HG03378 (cell line): ENCODE measurements around the gene FZD10.

Experiments
- ATAC-seq: cut with Tn5 transposase; IDR thresholded peaks from one replicate; pipeline ENCODE4 v1.9.1; 2021; ENCODE audit warnings: mild to moderate bottlenecking, moderate library complexity; ENCODE audit not compliant: unreplicated experiment

Gene FZD10

DNA sequence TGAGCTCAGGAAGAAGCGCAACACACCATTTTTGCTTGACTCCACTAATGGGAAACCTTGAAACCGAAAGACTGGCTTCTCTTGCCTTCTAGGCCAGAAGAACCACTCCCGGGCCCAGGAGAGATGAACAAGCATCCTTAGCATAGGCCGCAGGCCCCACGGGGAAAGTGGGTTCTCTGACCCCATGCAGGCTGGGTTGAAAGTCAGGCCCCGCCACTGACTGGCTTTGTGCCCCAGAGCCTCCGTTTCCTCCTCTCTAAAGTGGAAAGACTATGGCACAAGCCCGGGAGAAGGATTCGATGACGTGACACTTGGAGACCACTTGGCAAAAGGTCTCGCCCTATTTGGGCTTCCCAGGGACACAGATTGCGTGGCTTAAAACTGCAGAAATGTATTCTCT is 9.9 kb upstream of the FZD10 start:
- ATAC-seq: no peak

DNA sequence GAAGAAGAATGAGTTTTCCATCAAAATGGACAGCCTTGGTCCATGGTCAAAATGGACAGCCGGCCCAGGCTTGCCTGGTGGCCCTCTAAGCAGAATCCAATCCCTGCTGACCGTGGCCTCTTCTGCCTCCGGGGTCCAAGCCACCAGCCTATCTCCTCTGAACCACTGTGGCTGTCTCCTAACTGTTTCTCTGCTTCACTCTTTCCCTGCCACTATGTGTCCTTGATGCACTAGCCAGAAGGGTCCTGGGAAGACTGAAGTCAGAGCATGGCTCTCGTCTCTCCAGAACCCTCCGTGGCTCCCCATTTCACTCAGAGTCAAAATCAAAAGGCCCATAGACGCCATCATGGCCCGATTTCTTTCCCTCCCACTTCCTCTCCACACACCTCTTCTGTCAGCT is 8.5 kb upstream of the FZD10 start:
- ATAC-seq: no peak

DNA sequence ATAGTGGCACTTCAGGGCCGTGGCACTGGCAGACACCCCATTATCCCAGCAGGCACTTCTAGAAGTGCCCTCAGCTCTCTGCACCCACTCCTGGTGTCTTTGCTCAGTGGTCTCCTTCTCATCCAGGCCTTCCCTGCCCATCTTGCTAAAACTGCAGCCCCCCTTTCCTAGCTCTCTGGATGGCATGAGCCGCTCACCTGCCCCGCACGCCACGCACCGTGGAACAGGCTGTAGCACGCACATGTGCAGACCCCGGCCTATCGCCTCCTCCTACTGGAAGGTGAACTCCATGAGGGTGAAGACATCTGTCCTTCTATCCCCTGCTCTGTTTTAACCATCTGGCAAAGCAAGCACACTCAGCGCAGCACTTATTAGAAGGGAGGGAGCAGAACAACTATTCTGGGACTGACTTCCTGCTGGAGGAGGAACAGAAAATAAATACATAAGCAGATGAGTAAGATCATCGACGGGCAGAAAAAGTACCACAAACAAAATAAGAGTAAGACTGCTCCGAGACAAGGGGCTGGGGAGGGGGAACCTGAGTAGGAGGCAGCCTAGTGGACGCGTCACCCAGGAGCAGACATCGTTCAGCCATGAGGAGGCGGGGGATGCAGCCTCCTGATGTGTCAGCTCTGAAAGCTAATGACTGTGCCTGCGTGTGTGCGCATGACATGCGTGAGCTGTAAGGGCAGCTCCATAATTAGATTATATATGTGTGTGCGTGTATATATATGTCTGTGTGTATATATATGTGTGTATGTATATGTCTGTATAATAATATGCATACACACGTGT is 7.8 kb upstream of the FZD10 start:
- no peak for ATAC-seq

DNA sequence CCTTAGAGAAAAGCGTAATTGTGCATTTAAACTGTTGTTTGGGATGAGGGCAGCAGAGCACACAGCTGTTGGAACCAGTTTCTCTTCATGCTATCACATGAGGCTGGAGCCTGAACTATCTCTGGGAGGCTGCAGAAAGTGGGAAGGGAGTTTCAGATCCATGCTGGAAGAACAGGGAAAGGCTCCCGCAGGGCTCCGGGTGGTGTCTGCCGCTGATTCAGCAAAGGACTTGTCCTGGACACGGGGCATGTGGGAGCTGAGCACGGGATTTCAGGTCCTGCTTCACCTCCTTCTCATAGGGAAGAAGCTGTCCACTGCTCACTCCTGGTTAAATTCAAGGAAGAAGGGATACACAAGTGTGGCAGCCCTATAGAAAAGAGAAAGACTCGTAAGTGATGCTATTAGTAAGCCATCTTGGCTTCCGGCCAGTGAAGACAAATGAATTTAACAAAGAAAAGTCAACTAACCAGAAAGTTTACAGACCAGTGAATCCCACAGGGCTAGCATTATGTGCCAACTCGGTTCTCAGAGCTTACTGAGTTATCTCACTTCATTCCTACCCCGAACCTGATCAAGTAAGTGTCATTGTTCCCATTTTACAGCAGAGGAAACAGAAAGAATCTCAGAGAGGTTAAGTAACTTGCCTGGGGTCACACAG is 6.7 kb upstream of the FZD10 start:
- ATAC-seq: no peak

DNA sequence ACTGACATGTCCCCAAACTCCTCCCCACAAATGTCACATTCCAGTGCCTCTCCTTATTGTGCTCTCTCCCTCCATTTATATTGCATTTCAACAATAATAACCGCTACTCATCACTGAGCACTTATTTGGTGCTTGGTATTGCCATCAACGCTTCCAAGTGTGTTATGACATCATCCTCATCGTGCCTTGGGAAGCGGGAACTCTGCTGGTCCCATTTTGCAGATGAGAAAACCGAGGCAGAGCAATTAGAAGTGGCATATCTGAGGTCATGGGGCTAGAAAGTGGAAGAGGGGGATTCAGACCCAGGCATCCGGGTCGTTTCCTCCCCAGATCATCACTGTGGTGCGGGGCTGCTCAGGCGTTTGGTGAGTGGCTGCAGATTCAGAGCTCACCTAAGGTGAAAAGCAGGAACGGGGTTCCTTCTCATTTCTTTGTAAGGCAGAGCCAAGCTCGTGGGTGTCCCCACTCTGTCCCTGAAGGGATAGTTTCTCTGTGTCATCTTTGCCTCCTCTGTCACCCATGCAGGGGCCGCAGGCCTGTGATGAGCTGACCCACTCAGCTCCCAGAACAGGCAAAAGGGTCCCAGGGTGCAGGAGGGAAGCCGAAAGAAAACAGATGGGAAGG is 5.5 kb upstream of the FZD10 start:
- no peak for ATAC-seq

DNA sequence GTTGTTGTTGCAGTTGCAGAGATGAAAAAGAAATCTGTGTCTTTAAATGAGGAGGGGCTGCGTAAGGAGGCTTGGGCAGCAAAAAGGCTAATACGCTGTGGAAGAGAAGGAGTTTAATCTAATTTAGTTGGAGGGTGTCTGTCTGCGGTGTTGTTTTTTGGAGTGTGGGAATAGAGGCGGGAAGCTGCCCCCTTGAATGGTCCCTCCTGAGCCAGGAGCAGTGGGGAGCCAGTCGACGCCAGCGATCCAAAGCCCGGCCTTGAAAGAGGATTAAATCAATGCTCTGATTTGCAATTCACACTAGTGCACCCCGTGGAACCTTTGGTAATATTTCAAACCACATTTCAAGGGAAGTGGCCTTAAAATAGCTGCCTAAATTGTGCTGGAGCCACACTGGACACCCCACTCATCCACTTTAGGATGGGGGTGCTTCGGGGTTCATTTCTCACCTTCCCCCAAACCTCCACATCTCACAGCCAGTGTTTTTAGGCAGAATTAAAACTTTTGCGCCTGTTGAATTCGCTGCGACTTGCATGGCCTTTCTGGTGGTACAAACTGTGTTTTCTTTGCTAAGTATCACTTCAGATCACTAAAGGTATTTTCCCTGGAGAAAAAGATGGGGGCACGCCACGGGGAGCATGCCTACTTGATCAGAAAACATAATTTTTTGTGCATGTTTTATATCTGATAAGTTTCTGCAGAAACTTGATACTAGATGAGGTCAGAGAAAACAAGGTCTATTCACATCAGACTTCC is 4.1 kb upstream of the FZD10 start:
- ATAC-seq: no peak

DNA sequence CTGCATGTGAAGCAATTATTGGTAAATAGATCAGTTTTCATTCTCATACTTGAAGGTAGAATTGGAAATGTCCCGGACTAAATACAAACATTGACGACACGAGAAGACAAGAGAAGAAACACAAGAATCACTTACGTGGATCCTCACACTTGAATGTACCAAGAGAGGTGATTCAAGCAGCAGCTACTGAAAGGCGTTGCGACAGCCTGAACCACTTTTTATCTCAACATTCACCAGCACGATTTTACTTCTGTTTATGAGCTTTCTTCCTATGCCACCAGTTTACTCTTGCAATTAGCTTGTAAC is 3.6 kb upstream of the FZD10 start:
- ATAC-seq: no peak

DNA sequence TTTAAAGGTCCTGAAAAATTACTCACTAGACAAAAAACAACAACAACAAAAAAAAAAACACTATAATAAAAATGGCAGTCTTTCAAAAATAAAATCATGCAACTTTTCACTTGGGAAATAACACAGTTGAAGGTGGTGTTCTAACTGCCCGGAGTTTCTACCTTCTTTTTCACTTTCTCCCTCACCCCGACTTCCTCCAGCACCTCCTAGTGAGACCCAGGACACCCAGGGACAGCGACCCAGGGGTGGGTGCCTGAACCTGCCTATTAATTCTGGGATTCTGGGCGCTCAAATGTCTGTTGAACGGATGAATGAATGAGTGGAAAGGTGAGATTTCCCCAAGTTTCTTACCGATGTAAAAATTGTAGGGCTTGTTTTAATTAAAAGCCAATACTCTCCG is 2.0 kb upstream of the FZD10 start:
- no peak for ATAC-seq

DNA sequence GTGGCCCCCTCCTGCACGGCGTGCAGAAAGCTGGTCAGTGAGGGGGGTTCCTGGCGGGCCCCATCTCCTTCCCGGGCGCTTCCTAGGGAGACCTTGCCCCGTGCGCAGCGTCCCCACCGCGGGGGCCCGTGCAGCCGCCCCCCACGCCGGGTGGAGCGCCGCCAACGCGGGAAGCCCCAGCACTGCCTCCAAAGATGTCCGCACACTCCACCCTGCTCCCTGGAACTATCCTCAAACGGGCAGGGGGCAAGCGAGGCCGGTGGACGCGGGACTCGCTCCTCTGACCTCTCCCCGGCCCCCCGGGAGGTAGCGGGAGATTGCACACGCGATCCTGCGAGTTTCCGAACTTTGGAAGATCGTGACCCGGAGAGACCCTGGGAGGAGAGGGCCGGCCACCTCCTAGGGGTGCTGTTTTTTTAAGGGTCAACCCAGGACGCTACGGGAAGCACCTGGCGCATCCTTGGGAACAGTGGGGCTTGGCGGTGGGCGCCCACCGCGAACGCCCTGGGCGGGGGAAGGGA is 1.5 kb upstream of the FZD10 start:
- ATAC-seq: no peak

DNA sequence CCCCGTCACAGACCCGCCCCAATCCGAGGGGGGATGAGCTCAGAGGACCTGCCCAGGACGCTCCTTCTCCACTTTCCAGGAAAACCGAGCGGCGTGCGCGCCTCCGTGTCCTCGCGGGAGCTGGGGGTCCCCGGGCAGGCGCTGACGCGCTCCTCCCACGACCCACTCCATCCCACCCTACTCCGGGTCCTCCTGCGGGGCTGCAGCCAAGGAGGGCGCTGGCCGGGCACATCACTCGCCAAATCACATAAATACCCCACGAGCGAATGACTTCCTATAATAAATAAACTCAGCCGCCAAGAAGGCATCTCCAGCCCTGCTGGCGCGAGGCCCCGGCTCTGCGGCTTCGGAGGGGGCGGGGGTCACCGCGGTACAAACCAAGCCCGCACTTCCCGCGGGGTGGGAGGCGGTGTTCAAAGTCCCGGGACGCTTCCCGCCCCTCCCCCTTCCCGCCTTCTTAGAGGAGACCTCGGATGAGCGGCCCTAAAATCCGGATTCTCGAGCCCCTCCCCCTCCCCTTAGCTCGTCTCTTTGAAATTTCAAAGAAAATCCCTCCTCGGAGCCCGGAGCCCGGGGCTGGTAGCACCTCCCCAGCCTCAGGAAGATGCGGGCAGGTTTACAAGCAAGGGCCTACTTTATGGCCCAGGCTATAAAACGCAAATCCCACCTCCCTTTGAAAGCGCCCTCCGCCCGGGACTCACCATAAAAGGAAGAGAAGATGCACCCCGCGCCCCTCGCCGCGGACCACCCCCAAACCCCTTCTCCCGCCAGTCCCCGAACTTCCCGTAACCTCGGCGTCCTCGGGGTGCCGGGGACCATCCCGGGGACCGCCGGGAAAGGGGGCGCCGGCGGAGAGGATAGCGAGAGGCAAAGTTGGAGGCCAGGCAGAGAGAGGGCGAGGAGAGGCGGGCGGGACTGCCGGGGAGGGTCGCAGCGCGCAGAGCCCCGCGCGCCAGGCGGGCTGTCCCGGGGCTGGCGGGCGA is 712 bp upstream of the FZD10 start:
- ATAC-seq: no peak

DNA sequence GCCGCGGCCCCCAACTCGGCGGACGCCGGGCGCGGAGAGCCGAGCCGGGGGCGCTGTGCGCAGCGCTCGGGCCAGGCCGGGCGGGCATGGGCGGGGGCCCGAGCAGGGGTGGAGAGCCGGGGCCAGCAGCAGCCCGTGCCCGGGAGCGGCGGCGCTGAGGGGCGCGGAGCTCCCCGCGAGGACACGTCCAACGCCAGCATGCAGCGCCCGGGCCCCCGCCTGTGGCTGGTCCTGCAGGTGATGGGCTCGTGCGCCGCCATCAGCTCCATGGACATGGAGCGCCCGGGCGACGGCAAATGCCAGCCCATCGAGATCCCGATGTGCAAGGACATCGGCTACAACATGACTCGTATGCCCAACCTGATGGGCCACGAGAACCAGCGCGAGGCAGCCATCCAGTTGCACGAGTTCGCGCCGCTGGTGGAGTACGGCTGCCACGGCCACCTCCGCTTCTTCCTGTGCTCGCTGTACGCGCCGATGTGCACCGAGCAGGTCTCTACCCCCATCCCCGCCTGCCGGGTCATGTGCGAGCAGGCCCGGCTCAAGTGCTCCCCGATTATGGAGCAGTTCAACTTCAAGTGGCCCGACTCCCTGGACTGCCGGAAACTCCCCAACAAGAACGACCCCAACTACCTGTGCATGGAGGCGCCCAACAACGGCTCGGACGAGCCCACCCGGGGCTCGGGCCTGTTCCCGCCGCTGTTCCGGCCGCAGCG is 639 bp downstream of the FZD10 start:
- ATAC-seq: no peak

DNA sequence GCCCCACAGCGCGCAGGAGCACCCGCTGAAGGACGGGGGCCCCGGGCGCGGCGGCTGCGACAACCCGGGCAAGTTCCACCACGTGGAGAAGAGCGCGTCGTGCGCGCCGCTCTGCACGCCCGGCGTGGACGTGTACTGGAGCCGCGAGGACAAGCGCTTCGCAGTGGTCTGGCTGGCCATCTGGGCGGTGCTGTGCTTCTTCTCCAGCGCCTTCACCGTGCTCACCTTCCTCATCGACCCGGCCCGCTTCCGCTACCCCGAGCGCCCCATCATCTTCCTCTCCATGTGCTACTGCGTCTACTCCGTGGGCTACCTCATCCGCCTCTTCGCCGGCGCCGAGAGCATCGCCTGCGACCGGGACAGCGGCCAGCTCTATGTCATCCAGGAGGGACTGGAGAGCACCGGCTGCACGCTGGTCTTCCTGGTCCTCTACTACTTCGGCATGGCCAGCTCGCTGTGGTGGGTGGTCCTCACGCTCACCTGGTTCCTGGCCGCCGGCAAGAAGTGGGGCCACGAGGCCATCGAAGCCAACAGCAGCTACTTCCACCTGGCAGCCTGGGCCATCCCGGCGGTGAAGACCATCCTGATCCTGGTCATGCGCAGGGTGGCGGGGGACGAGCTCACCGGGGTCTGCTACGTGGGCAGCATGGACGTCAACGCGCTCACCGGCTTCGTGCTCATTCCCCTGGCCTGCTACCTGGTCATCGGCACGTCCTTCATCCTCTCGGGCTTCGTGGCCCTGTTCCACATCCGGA is 1.4 kb downstream of the FZD10 start:
- no peak for ATAC-seq

DNA sequence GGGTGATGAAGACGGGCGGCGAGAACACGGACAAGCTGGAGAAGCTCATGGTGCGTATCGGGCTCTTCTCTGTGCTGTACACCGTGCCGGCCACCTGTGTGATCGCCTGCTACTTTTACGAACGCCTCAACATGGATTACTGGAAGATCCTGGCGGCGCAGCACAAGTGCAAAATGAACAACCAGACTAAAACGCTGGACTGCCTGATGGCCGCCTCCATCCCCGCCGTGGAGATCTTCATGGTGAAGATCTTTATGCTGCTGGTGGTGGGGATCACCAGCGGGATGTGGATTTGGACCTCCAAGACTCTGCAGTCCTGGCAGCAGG is 1.9 kb downstream of the FZD10 start:
- ATAC-seq: no peak

DNA sequence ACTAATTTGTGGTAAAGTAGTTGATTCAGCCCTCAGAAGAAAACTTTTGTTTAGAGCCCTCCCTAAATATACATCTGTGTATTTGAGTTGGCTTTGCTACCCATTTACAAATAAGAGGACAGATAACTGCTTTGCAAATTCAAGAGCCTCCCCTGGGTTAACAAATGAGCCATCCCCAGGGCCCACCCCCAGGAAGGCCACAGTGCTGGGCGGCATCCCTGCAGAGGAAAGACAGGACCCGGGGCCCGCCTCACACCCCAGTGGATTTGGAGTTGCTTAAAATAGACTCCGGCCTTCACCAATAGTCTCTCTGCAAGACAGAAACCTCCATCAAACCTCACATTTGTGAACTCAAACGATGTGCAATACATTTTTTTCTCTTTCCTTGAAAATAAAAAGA is 2.7 kb downstream of the FZD10 start:
- ATAC-seq: no peak

DNA sequence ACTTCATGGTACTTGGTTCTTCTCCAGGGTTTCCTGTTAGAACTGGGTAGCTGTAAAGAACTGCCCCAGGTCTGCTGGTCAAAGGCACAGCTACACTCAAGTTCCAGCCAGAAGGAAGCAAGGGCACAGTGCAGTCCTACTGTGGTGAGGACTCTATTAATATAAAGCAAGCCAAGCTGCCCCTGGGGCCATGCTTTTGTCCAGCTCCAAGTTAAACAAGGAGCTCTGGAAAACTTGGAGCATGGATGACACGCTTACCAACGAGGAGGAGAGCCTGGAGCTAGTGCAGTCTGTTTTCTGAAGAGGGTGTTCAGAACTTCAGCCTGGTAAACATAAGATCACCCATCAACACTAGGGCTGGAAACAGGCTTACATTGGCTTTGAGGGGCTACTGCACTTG is 4.0 kb downstream of the FZD10 start:
- ATAC-seq: no peak

DNA sequence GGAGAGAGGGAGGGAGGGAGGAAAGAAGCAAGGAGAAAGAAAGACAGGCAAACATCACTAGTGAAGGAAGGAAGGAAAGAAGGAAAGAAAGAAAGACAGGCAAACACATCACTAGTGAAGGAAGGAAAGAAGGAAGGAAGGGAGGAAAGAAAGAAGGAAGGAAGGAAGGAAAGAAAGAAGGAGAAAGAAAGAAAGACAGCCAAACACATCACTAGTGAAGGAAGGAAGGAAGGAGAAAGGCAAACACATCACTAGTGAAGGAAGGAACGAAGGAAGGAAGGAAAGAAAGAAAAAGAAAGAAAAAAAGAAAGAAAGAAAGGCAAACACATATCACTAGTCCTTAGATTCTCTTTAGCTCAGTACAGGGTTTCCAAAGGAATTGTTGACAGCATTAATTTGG is 5.3 kb downstream of the FZD10 start:
- ATAC-seq: no peak

DNA sequence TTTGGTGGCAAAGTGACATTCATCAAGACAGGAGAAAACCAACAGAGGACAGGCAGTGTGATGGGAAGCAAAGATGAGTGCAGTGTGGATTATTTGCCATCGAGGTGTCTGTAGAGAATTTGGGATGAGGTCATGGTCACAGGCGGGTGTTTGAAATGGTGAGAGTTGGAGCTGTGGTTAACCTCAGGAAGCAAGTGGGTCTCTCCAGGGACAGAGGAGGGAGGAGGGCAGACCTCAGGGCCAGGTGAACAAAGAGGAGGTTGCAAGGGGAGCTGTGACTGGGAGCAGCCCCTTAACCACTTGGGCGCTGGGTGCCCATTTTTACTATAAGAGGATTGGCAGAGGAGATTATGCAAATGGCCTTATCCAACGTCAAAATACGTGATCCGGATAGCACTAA is 7.0 kb downstream of the FZD10 start:
- no peak for ATAC-seq

DNA sequence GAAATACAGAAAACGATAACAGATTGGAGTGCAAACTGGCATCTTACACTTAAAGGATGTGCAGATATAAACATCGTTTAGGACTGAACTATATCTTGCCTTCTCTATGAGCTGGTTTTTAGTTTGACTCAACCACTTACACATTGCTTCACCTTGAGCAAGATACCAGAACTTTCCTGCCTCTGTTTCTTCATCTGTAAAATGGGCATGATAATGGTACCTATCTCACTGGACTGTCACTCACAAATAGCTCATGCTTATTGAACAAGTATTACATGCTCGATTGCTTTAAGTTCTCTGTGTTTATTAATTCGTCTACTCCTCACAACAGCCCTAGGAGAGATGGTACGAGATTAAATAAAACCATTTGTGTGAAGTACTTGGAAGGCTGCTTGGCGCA is 7.7 kb downstream of the FZD10 start:
- no peak for ATAC-seq

DNA sequence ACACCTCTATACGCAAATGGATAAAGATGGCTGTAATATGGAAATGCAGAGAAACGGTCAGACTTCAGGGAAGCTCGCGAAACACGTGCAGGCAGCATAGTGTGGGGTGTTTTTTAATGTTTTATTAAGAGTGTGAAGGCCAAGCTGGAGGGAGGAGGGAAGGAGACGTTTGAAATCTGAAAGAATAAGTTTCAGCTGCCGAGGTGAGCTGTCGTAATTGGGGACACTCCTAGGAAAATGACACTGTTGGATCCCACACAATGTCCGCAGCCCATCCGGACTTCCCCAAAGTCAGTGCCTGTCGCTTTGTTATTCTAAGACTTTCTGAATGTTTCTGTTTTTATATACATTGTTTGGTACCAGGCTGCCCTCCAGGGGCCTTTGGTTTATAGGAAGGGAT is 8.3 kb downstream of the FZD10 start:
- no peak for ATAC-seq
